GM11168 (cell line): ENCODE measurements around the gene CFAP53.
"Not testable (repeated sequence)": the region's sequence is repeated elsewhere in the genome, so short reads cannot be mapped to it uniquely, and the experiment has no call there.

Experiments
- in situ Hi-C: fragments of 300-500 bp; cut with MboI; formaldehyde crosslinking; loops from one replicate; pipeline ENCODE4 v1.12.0; 2022; ENCODE audit warnings: low sequenced_read_pairs; ENCODE audit not compliant: unreplicated experiment

CFAP53 gene

DNA sequence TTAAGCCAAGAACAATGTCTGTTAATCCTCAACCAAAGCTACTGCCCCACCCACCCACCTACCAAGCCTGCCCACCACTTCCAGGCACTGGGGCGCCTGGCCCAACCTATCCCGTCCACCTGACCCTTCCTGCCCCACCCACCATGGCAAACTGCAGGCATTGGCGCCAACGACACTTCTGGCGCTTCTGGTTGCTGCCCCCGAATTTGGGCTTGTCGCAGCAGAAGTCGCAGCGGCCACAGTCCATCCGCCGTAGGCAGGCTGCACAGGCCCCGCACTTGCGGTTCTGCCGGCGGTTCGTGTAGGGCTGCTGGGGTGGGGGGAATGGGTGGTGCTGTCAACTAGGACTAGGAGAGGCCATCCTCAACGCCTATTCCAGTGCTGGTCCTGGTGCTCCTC, 7.7 kb upstream of the CFAP53 start:
- in situ Hi-C loops = no loop called here

DNA sequence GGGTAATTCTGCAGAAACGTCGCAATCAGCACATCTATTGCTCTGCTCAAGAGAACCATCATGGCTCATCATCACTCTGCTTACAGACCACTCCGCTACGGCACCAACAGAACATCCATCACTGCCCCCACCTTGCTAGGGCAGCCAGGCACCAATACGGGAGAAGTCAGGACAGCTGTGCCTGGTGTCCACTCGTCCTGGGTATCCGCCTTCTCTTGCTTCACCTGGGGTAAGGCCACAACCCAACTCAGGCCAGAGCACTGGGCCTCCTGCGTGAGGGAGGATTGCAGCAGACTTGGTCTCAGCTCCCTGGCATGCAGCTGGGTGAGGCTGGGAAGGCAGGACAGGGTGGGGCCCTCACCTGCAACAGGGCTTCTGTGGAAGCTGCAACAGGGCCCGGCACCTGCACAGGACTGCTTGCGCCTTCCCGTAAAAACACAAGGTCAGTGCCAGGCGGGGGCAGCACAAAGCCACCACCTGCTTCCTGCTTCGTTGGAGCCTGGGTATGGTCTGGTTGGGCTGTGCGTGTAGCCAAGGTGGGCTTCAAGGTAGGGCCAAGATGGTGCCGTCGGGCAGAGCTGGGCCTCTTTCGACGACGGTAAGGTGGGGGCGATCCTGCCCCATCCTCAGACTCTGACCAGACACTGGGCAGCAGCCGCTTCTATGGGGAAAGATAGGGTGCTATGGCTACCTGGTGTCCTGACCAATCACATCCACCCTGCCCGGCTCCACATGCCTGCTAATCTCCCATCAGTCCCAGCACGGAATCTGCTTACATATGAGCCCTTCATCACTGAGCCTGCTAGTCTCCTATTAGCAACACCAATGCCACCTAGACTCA, 7.1 kb upstream of the CFAP53 start:
- in situ Hi-C loops = no loop called here

DNA sequence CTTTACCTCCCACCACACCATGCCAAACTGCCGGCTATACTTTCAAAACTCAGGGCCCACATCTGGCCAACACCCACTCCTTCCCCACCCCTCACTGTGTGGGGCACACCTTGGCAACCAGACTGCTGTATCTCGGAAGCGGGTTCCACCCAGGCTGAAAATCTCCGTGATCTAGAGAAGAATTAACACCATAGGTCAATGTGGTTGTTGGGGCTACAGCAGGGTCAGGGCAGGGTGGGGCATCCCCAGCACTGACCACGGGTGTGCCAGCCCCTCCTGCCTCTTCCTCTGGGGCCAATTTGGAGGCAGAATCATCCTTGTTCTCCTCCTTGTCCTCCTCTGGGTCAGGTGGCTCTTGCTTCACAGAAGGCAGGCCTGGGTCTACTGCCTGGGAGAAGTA, 6.3 kb upstream of the CFAP53 start:
- in situ Hi-C loops = no loop called here

DNA sequence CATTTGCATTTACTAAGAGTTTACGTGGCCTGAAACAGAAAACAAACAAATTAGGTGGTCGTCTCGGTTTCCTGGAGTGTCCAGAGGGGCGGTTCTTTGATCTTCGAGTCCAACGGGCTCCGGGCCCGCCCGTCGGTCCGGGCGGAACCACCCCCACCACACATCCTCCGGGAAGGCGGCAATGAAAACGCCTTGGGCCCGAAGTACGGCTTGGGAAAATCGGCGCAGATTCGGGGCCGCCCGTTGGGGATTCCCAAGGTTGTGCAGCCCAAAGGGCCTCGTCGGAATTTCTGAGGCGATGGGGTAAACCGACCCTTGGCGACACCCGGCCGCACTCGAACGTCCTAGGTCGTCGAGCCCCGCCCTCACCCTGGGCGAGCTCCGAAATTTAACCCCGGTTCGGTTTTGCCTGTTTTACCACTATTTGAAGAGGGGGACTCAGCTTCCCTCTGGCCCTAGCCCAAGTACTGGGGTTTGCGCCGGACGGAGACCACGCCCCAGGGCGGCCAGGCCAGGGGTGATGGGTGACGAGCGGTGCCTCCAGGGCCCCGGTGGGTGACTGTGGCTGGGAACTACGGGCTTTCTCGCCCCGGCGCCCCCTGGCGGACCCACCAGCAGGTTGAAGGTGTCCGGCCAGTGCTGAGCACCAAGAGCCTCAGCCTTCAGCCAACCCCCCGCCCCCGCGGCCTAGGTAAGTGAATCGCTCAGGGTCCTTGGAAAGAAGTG, 1.9 kb upstream of the CFAP53 start:
- in situ Hi-C loops = loop anchor here (5.0 kb wide), 1 partner anchor 94 kb away; no protein-coding TSS in a partner anchor

DNA sequence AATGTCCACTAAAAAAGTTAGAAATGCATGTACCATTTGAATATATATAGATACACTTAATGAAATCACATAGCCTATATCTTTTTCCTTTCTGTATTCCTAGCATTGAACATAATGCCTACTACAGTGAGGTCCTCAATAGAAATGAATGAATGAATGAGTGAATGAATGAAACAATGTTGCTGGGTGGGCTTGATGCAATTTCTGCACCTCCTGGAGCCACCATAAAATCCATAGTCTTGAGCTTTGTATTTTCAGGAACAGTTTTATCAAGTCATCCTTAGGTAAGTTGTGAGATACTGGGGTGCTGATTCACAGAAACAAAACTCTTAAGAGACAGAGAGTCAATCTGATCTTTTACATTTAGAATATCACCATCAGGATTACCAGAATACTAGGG, 3.3 kb downstream of the CFAP53 start:
- in situ Hi-C loops = loop anchor here (5.0 kb wide), 1 partner anchor 56 kb away; no protein-coding TSS in a partner anchor

DNA sequence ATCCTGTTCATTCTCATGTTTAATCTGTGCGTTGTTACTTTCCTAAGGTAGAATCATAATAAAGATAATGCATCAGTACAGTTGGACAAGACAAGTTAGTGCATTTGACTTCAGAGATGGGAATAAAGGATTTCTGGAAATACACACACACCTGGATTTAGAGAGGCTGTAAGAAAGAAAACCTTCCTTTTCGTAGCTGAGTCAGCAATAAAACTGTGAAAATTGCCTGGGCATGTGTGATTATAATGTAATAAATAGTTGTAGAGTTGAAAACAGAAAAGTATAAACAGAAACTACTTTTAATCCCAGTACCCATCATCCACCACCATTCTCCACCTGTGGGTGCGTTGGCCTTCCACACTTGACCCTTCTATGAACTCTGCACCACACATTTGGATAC, 15.4 kb downstream of the CFAP53 start:
- in situ Hi-C loops = no loop called here

DNA sequence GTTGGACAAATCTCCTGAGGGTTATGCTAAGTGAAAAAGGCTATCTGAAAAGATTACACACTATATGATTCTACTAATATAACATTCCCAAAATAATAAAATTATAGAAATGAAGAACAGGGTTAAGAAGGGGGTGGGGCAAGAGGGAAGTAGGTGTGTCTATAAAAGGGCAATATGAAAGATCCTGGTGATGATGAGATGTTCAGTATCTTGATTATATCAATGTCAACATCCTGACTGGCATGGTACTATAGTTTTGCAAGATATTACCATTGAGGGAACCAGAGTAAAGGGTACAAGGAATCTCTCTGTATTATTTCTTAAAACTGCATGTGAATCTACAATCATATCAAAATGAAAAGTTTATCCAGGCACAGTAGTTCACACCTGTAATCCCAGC, 16.7 kb downstream of the CFAP53 start:
- in situ Hi-C loops = no loop called here

DNA sequence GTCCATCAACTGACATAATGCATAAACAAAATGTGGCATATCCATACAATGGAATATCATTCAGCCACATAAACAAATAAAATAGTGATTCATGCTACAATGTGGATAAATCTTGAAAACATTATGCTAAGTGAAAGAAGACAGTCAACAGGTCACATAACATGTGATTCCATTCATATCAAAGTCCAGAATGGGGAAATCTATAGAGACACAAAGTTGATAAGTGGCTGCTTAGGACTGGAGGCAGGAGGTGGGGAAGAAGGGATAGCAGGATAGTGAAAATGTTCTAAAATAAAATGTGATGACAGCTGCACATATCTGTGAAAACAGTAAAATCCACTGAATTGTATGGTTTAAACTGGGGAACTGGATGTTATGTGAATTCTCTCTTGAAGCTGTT, 18.7 kb downstream of the CFAP53 start:
- in situ Hi-C loops = no loop called here

DNA sequence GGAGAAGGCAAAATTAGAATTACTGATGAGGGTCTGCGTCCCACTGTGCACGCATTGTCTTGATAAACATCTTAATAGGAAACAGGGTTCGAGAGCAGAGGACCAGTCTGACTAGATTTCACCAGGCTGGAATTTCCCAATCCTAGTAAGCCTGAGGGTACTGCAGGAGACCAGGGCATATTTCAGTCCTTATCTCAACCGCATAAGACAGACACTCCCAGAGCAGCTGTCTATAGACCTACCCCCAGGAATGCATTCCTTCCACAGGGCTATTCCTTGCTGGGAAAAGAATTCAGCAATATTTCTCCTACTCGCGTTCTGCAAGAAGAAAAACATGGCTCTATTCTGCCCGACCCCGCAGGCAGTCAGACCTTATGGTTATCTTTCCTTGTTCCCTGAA, 24.5 kb downstream of the CFAP53 start:
- in situ Hi-C loops = not testable (repeated sequence)

DNA sequence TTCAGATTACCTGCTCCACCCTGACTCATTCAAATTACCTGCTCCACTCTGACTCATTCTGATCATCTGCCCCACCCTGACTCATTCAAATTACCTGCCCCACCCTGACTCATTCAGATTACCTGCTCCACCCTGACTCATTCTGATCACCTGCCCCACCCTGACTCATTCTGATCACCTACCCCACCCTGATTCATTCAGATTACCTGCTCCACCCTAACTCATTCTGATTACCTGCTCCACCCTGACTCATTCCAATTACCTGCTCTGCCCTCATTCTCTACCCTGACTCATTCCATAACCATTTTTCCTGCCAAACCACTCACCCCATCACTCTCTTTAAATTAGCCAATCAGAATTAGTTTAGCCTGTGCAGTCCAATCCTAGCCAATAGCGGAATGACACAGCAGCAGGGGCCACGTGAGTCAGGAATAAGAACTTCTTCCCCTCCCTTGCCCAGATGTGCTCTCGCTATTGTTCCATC, 26.2 kb downstream of the CFAP53 start:
- in situ Hi-C loops = no loop called here

DNA sequence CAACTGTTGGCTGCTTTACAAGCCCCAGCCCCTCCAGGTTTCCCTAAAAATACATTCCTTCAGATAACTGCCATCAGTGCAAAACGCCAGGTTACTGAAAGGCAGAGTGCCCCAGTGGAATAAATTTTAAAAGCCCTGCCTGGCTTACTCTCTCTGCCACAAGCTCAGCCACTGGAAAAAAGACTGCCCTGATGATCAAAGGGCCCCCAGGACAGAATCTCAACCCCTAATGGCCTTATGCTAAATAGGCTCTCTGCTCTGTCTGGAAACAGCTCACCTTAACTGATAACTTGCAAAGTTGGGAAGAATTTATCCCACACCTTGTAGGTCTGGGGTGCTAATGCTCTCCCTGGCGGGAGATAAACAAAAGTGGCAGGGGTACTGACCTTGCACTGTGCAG, 33.9 kb downstream of the CFAP53 start:
- in situ Hi-C loops = no loop called here

DNA sequence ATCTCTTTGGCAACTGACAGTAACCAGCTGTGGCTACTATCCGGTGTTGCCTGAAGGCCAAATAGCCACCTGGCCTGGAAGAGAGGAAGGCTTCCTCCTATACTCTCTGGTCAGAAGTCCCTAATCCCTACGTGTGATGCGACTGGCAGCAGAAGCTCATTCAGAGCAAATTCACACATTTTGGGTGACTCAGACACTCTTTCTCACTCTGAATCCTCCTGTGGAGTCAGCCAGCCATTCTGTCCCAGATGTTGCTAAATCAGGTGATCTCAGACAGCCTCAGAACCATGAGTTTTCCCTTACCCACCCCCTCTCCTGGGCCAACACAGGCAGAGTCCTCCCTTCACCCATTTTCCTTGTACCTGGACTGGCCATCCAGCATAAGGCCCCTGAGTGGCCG, 34.7 kb downstream of the CFAP53 start:
- in situ Hi-C loops = no loop called here

DNA sequence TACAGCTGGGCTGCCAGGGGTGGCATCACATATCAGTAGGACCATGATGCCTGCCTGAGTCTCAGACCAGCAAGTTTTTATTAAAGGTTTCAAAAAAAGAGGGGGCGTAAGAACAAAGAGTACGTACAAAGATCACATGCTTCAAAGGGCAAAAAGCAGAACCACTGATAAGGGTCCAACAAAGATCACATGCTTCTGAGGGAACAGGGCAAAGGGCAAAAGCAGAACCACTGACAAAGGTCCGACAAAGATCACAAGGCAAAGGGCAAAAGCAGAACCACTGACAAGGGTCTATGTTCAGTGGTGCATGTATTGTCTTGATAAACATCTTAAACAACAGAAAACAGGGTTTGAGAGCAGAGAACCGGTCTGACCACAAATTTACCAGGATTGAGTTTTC, 46.0 kb downstream of the CFAP53 start:
- in situ Hi-C loops = not testable (repeated sequence)

DNA sequence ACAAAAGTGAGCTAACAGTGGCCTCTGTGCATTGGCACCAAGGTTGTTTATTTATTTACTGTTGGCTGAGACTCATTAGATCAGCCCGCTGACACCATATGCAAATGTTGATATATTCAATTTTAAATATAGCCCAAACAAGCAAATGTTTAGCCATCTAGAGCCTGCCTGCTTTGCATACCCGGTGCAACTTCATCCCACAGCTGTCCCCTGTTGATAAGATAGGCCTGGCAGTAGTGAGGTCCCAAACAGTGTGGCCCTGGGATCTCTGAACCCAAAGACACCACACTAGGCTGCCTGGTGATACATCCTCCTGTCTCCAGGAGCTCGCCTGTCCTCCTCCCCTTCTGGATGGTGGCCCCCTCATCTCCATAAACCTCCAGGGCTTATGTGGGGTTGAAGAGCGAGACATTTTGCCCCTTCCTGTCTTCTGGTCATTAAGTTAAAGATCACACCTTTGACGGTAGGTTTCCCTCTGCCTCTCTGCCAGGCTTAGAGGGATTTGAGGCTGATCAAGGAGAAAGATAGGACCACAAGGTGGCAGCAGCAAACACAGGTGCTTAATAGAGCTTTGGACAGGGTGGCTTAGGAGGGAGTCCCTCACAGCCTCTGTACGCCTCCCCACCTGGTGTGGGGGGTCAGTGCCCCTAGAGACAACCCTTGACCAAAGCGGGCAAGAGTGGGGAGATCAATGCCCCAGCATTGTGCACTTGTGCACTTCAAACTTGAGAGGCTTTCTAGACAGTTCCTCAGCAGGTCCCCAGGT, 47.7 kb downstream of the CFAP53 start:
- in situ Hi-C loops = no loop called here

DNA sequence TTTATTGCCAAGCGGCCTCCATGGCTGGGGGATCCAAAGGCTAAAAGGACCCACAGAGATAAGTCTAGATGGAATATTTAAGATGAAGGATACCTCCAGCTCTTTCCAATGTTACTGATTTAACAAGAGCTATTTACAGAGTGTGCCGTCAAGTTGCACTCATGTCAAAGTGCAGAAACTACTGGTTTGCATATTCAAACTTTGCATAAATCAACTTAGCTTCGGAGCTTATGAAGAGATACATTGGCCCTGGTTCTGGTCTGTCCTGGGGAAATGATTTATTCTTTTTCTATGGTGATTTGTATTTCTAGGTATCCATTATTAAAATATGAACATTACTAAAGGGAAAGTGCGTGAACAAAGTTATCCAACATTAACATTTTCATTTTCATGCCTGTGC, 57.0 kb downstream of the CFAP53 start:
- in situ Hi-C loops = loop anchor here (5.0 kb wide), 1 partner anchor 53 kb away; no protein-coding TSS in a partner anchor

DNA sequence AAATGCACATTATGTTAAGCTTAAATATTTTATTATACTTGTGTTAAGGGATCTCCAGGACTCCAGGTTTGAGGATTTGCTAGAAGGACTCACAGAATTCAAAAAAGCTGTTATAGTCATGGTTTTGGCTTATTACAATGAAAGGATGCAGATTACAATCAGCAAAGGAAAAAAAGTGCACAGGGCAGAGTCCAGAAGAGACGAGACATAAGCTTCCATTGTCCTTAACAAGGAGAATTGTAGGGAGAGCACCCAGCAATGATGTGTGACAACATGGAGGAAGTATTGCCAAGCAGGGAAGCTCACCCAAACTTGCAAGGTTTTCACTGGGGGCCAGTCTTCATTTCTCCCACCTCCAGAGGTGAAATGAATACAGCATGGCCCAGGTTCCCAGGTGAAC, 58.6 kb downstream of the CFAP53 start:
- in situ Hi-C loops = loop anchor here (5.0 kb wide), 1 partner anchor 55 kb away; no protein-coding TSS in a partner anchor

DNA sequence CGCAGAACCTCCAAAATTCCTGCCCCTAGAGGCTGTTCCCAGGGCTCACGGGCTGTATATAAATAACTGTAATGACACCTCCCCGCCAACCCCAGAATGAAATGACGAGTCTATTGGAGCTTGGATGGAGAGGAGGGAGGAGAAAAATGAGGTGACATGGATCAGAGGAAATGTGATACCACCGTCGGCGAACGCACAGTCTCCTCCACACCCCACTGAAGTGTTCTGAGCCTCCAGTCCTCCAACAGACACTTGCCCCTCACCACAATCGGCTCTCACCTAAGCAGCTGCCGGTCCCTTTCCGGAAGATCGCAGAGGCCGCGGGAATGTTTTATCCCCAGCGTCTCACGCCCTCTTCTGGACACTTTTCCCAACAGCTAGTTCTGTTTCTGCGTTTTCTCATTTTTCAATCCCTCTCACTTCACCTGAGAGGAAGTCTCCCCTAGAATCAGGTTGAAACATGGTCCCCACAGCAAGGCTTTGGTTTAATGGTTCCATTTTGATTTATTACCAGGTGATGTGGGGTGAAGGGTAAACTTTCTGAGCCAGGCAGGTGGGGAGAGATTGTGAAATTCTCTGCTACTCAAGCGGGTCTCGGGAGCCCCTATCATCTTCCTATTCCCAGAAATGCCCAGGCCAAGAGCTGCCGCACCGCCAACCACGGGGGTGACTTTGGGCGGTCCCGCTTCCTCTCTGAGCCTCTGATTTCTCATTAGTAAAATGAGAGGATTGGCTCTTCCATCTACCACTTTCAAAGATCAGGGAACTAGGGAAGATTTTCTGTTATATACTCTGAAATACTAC, 62.3 kb downstream of the CFAP53 start:
- in situ Hi-C loops = no loop called here

DNA sequence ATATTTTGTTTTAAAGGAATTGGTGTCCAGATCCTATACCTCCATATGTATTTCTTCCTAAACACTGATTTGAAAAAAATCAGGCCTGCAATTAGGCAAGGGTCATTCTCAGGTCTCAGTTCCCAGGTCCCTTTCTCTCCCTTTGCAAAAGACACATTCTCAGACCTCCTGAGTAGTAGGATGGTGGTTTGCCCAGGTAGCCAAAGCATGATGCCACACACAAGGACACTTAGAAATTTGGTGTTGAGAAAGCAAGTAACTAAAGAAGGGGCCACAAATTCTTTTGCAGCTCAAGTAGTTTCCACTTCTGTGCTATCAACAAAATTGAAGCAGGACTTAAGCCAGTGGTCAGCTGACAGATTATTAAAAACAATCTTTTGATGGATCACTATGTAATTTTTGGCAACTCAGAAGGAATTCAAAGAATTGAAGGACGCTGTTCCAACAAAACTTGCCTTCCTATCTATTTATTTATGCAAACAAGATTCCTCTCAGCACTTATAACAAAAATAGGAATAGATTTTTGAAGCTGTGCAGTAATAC, 64.7 kb downstream of the CFAP53 start:
- in situ Hi-C loops = no loop called here

DNA sequence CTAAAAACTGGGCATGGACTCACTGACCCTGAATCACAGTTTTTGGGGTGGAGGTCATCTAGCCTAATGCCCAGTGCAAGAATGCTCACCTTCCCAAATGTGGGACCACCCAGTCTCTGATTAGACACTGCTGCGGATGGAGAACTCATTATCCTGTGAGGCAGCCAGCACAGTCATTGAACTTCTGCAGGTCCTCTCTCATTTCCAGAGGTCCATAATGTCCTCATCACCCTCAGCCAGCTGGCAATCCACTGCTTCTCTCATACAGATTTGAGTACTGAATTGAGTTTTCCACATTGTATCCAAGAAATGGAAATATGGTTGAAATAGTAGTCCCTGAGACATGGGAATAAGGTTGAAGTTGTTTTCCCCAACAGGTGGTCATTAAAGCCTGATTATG, 66.4 kb downstream of the CFAP53 start:
- in situ Hi-C loops = no loop called here
